ENCODE data around the gene RCC1. TPM values are rescaled to one million over a fixed set of nuclear protein-coding genes. Genes with fewer than 3 reads are reported as not detected.

The RCC1 gene
- total and polyA plus RNA-seq, 2 experiments from 2014 or later: 36.9 to 97.4 TPM

DNA sequence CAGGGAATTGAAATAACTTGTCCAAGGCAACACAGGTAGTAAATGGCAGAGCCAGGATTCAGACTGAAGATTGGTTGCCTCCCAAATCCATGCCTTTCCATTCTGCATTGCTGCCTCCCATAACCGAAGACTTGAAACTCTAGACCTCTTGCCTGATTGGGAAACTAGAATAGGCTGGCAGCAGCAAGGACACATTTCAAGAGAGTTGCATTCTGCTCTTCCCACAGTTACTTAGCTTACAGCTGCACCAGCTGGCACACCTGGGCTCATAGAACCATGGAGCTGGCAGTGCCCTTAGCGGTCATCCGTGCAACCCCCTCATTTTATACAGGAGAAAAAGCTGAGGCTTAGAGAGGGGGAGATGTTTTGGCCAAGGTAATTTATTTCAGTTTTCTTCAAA lies 55.0 kb downstream of the RCC1 start:
- peaks cover 69% of the 10 kb centered on the region for H3K36me3 Mint-ChIP-seq (ENCODE audit: low read depth)
- no peaks in the 10 kb centered on the region for H3K79me2 ChIP-seq (replicated peaks; ENCODE audit: insufficient read depth)
- TF ChIP-seq, protein P1, sequence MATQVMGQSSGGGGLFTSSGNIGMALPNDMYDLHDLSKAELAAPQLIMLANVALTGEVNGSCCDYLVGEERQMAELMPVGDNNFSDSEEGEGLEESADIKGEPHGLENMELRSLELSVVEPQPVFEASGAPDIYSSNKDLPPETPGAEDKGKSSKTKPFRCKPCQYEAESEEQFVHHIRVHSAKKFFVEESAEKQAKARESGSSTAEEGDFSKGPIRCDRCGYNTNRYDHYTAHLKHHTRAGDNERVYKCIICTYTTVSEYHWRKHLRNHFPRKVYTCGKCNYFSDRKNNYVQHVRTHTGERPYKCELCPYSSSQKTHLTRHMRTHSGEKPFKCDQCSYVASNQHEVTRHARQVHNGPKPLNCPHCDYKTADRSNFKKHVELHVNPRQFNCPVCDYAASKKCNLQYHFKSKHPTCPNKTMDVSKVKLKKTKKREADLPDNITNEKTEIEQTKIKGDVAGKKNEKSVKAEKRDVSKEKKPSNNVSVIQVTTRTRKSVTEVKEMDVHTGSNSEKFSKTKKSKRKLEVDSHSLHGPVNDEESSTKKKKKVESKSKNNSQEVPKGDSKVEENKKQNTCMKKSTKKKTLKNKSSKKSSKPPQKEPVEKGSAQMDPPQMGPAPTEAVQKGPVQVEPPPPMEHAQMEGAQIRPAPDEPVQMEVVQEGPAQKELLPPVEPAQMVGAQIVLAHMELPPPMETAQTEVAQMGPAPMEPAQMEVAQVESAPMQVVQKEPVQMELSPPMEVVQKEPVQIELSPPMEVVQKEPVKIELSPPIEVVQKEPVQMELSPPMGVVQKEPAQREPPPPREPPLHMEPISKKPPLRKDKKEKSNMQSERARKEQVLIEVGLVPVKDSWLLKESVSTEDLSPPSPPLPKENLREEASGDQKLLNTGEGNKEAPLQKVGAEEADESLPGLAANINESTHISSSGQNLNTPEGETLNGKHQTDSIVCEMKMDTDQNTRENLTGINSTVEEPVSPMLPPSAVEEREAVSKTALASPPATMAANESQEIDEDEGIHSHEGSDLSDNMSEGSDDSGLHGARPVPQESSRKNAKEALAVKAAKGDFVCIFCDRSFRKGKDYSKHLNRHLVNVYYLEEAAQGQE (IDR thresholded peaks at IDR 0.05; ENCODE audit: unreplicated experiment): no peak
- TF ChIP-seq CREB1 (CRISPR knock-in tag; IDR thresholded peaks at IDR 0.05; ENCODE audit: low read depth) (no peak), EZH2phosphoT487 (IDR thresholded peaks at IDR 0.05; ENCODE audit: unreplicated experiment) (no peak), POLR2AphosphoS5 (IDR thresholded peaks at IDR 0.05; ENCODE audit: low read depth) (no peak), CTCF (conservative IDR thresholded peaks at IDR 0.05; ENCODE audit: low read depth in 2 of 2) (no peak), JUNB (IDR thresholded peaks at IDR 0.05; ENCODE audit: unreplicated experiment) (no peak), ZNF462 (CRISPR knock-in tag; IDR thresholded peaks at IDR 0.05) (no peak), ZNF114 (CRISPR knock-in tag; IDR thresholded peaks at IDR 0.05) (no peak), EZH2 (IDR thresholded peaks at IDR 0.05; ENCODE audit: low read depth, unreplicated experiment) (no peak), STAT1 (IDR thresholded peaks at IDR 0.05; ENCODE audit: unreplicated experiment) (no peak), ZNF331 (CRISPR knock-in tag; IDR thresholded peaks at IDR 0.05; ENCODE audit: low read depth) (no peak), NANOG (IDR thresholded peaks at IDR 0.05; ENCODE audit: borderline replicate concordance) (no peak)
- TF ChIP-seq, protein P2, sequence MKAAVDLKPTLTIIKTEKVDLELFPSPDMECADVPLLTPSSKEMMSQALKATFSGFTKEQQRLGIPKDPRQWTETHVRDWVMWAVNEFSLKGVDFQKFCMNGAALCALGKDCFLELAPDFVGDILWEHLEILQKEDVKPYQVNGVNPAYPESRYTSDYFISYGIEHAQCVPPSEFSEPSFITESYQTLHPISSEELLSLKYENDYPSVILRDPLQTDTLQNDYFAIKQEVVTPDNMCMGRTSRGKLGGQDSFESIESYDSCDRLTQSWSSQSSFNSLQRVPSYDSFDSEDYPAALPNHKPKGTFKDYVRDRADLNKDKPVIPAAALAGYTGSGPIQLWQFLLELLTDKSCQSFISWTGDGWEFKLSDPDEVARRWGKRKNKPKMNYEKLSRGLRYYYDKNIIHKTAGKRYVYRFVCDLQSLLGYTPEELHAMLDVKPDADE (IDR thresholded peaks at IDR 0.05): no peak
- H3K27ac ChIP-seq (ENCODE audit: low read depth): no peak overlapping the region
- H2AFZ ChIP-seq: no peak overlapping the region
- peaks cover 4% of the 10 kb centered on the region for H3K27me3 Mint-ChIP-seq (ENCODE audit: insufficient read depth, low read depth, poor library complexity)
- no peak overlapping the region for H3K4me2 ChIP-seq
- DNase-seq (ENCODE audit: low spot score) (no peak), ATAC-seq (no peak)
- H3K9me3 Mint-ChIP-seq: no peaks in the 10 kb centered on the region
- peaks cover 37% of the 10 kb centered on the region for H3K36me3 ChIP-seq (ENCODE audit: insufficient read depth)
- H3K4me1 Mint-ChIP-seq: no peaks in the 10 kb centered on the region
- H3K4me3 ChIP-seq: no peak overlapping the region
- no peaks in the 10 kb centered on the region for H3K27me3 ChIP-seq (ENCODE audit: insufficient read depth)
- H3K27ac Mint-ChIP-seq: no peak overlapping the region
- H3K4me3 Mint-ChIP-seq: no peak overlapping the region
- H3K9me2 ChIP-seq (ENCODE audit: insufficient read depth): no peaks in the 10 kb centered on the region
- H4K20me1 ChIP-seq (replicated peaks; ENCODE audit: insufficient read depth): no peaks in the 10 kb centered on the region; the same call in 1 of the 2 replicates
- H3F3A ChIP-seq (replicated peaks; ENCODE audit: low read depth): peaks cover 3% of the 10 kb centered on the region; the same call in 1 of the 2 replicates
- H3K4me1 ChIP-seq (ENCODE audit: insufficient read depth): no peaks in the 10 kb centered on the region

All from GM23338 (cell line).